ENCODE measurements around the gene ATP8A2.

DNA sequence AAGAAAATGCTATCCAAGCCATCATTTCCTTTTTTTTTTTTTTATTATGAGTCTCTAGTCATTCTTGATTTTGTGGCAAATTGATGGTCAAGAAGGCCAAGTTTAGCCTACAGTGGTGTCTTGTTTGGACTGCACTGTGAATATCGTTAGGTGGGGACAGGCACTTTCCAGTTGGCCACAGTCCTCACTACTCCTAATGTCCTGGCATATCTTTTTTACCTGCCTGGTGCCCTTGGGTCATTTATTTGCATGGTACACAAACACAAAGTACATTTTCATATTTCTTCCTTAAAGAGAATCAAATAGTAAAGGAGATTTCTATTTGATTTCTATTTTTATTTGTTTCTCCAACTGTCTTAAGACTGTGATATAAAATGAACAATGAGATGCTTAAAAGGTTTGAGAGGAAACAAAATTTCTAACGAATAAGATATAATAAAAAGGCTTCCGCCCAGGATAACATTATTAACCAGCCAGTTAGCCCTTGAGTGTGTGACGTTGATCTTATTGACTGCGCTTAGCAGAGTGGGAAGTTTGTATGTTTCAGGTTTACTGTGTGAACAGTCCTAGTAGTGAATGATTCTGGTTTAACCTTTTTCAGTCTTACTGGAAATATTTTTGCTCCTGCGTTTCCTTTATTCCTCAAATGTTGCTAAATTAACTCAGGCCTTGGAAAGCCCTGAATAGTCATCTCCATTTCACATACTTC, 312.0 kb downstream of the ATP8A2 start:
- TF ChIP-seq, protein P1, sequence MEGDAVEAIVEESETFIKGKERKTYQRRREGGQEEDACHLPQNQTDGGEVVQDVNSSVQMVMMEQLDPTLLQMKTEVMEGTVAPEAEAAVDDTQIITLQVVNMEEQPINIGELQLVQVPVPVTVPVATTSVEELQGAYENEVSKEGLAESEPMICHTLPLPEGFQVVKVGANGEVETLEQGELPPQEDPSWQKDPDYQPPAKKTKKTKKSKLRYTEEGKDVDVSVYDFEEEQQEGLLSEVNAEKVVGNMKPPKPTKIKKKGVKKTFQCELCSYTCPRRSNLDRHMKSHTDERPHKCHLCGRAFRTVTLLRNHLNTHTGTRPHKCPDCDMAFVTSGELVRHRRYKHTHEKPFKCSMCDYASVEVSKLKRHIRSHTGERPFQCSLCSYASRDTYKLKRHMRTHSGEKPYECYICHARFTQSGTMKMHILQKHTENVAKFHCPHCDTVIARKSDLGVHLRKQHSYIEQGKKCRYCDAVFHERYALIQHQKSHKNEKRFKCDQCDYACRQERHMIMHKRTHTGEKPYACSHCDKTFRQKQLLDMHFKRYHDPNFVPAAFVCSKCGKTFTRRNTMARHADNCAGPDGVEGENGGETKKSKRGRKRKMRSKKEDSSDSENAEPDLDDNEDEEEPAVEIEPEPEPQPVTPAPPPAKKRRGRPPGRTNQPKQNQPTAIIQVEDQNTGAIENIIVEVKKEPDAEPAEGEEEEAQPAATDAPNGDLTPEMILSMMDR (IDR thresholded peaks at IDR 0.05 in 2 of 3, conservative IDR thresholded peaks at IDR 0.05 in 1 of 3; ENCODE audit: control insufficient read depth in 2 of 3, extremely low read depth in 1 of 3, insufficient read depth in 1 of 3, low read depth in 3 of 3, low read length in 3 of 3), result no peak
- TF ChIP-seq, protein P2, sequence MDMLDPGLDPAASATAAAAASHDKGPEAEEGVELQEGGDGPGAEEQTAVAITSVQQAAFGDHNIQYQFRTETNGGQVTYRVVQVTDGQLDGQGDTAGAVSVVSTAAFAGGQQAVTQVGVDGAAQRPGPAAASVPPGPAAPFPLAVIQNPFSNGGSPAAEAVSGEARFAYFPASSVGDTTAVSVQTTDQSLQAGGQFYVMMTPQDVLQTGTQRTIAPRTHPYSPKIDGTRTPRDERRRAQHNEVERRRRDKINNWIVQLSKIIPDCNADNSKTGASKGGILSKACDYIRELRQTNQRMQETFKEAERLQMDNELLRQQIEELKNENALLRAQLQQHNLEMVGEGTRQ (IDR thresholded peaks at IDR 0.05; ENCODE audit: borderline replicate concordance, low read depth, low read length), result no peak
- TF ChIP-seq, protein P3, sequence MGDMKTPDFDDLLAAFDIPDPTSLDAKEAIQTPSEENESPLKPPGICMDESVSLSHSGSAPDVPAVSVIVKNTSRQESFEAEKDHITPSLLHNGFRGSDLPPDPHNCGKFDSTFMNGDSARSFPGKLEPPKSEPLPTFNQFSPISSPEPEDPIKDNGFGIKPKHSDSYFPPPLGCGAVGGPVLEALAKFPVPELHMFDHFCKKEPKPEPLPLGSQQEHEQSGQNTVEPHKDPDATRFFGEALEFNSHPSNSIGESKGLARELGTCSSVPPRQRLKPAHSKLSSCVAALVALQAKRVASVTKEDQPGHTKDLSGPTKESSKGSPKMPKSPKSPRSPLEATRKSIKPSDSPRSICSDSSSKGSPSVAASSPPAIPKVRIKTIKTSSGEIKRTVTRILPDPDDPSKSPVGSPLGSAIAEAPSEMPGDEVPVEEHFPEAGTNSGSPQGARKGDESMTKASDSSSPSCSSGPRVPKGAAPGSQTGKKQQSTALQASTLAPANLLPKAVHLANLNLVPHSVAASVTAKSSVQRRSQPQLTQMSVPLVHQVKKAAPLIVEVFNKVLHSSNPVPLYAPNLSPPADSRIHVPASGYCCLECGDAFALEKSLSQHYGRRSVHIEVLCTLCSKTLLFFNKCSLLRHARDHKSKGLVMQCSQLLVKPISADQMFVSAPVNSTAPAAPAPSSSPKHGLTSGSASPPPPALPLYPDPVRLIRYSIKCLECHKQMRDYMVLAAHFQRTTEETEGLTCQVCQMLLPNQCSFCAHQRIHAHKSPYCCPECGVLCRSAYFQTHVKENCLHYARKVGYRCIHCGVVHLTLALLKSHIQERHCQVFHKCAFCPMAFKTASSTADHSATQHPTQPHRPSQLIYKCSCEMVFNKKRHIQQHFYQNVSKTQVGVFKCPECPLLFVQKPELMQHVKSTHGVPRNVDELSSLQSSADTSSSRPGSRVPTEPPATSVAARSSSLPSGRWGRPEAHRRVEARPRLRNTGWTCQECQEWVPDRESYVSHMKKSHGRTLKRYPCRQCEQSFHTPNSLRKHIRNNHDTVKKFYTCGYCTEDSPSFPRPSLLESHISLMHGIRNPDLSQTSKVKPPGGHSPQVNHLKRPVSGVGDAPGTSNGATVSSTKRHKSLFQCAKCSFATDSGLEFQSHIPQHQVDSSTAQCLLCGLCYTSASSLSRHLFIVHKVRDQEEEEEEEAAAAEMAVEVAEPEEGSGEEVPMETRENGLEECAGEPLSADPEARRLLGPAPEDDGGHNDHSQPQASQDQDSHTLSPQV (IDR thresholded peaks at IDR 0.05), result no peak
- TF ChIP-seq ZNF207 (IDR thresholded peaks at IDR 0.05; ENCODE audit: borderline replicate concordance), result no peak
- TF ChIP-seq ZZZ3 (IDR thresholded peaks at IDR 0.05; ENCODE audit: control insufficient read depth, insufficient read length, low read depth), result no peak
- no peak for TF ChIP-seq SIX5 (IDR thresholded peaks at IDR 0.05; ENCODE audit: low read depth, low read length, severe bottlenecking)
- no peak for TF ChIP-seq BRCA1 (IDR thresholded peaks at IDR 0.05; ENCODE audit: low read depth, low read length)
- no peak for TF ChIP-seq EGR1 (IDR thresholded peaks at IDR 0.05; ENCODE audit: borderline replicate concordance in 1 of 2, low read depth in 2 of 2, low read length in 2 of 2)
- no peak for TF ChIP-seq HDAC2 (IDR thresholded peaks at IDR 0.05)
- TF ChIP-seq, protein P4, sequence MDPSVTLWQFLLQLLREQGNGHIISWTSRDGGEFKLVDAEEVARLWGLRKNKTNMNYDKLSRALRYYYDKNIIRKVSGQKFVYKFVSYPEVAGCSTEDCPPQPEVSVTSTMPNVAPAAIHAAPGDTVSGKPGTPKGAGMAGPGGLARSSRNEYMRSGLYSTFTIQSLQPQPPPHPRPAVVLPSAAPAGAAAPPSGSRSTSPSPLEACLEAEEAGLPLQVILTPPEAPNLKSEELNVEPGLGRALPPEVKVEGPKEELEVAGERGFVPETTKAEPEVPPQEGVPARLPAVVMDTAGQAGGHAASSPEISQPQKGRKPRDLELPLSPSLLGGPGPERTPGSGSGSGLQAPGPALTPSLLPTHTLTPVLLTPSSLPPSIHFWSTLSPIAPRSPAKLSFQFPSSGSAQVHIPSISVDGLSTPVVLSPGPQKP (IDR thresholded peaks at IDR 0.05; ENCODE audit: low read depth, low read length), result no peak
- TF ChIP-seq TCF7 (IDR thresholded peaks at IDR 0.05; ENCODE audit: borderline replicate concordance), result no peak
- TF ChIP-seq EP300 (IDR thresholded peaks at IDR 0.05; ENCODE audit: borderline replicate concordance in 1 of 2, control insufficient read depth in 1 of 2, low read depth in 2 of 2, low read length in 2 of 2), result no peak

Data from GM12878 (cell line).